Measurements from ENCODE around the gene DMD. TPM values are rescaled to one million over a fixed set of nuclear protein-coding genes. Genes with fewer than 3 reads are reported as not detected.

Gene DMD
- polyA plus RNA-seq, 3 donors = 0.23 TPM; not detected in 2

- H2AFZ ChIP-seq (ENCODE audit: insufficient read depth, low read depth, low read length, poor library complexity, severe bottlenecking) = no peak overlapping the region
- no CpG with 5 or more reads among the region's 1 CpG for WGBS (ENCODE audit: insufficient coverage)
- no peaks in the 10 kb centered on the region for H3K4me1 ChIP-seq (ENCODE audit: control insufficient read depth in 1 of 2, insufficient read depth in 2 of 2, low read length in 2 of 2)
- Mint-ChIP-seq H3K27ac (no peak overlapping the region), H3K9me3 (peaks cover 0 to 7% (median 0%) of the 10 kb centered on the region in 7 donors), H3K27me3 (ENCODE audit: low read depth in 3 of 3) (peaks cover 0 to 4% (median 0%) of the 10 kb centered on the region in 3 donors), H3K4me3 (no peak overlapping the region), H3K36me3 (no peaks in the 10 kb centered on the region), H3K4me1 (no peaks in the 10 kb centered on the region)
- DNase-seq = no peak
- H3K4me3 ChIP-seq (replicated peaks in 1 of 3; ENCODE audit: low read depth in 2 of 3, low read length in 3 of 3) = no peak overlapping the region
- H4K20me1 ChIP-seq (ENCODE audit: insufficient read depth, low read length) = no peaks in the 10 kb centered on the region
- H3K9ac ChIP-seq (ENCODE audit: insufficient read depth, low read length, poor library complexity, severe bottlenecking) = no peak overlapping the region
- no peaks in the 10 kb centered on the region for H3K27me3 ChIP-seq (ENCODE audit: control insufficient read depth in 2 of 2, insufficient read depth in 2 of 2, low read length in 2 of 2)
- intact Hi-C loops (cut with micrococcal nuclease) = no loop called here
- H3K79me2 ChIP-seq (ENCODE audit: insufficient read depth, low read length) = no peaks in the 10 kb centered on the region
- no peak overlapping the region for H3K27ac ChIP-seq (ENCODE audit: low read depth in 1 of 2, low read length in 2 of 2)
- no peaks in the 10 kb centered on the region for H3K36me3 ChIP-seq (replicated peaks in 1 of 2; ENCODE audit: control insufficient read depth in 1 of 2, insufficient read depth in 2 of 2, low read length in 2 of 2)
- no peaks in the 10 kb centered on the region for H3K9me3 ChIP-seq (replicated peaks in 1 of 2; ENCODE audit: control insufficient read depth in 1 of 2, insufficient read depth in 1 of 2, low read length in 2 of 2)
- H3K4me2 ChIP-seq (replicated peaks; ENCODE audit: extremely low read depth, low read length, poor library complexity, severe bottlenecking) = no peak overlapping the region
- TF ChIP-seq CTCF (IDR thresholded peaks at IDR 0.05) = no peak
Measured at GRCh38 chrX:33086886-33087285, 124.5 kb downstream of the DMD start.

GRCh38 chrX:33082371-33082770, 129.0 kb downstream of the DMD start:
- TF ChIP-seq CTCF (IDR thresholded peaks at IDR 0.05) = no peak
- H3K27ac ChIP-seq (ENCODE audit: low read depth in 1 of 2, low read length in 2 of 2) = no peak overlapping the region
- H3K36me3 ChIP-seq (replicated peaks in 1 of 2; ENCODE audit: control insufficient read depth in 1 of 2, insufficient read depth in 2 of 2, low read length in 2 of 2) = no peaks in the 10 kb centered on the region
- Mint-ChIP-seq H3K4me1 (no peaks in the 10 kb centered on the region), H3K27me3 (ENCODE audit: low read depth in 3 of 3) (peaks cover 0 to 4% (median 0%) of the 10 kb centered on the region in 3 donors), H3K9me3 (peaks cover 0 to 10% (median 0%) of the 10 kb centered on the region in 7 donors), H3K4me3 (no peak overlapping the region), H3K27ac (no peak overlapping the region), H3K36me3 (no peaks in the 10 kb centered on the region)
- no peak overlapping the region for H2AFZ ChIP-seq (ENCODE audit: insufficient read depth, low read depth, low read length, poor library complexity, severe bottlenecking)
- H3K27me3 ChIP-seq (ENCODE audit: control insufficient read depth in 2 of 2, insufficient read depth in 2 of 2, low read length in 2 of 2) = no peaks in the 10 kb centered on the region
- no peaks in the 10 kb centered on the region for H3K4me1 ChIP-seq (ENCODE audit: control insufficient read depth in 1 of 2, insufficient read depth in 2 of 2, low read length in 2 of 2)
- intact Hi-C loops (cut with micrococcal nuclease) = no loop called here
- no peak overlapping the region for H3K9ac ChIP-seq (ENCODE audit: insufficient read depth, low read length, poor library complexity, severe bottlenecking)
- no CpG with 5 or more reads among the region's 1 CpG for WGBS (ENCODE audit: insufficient coverage)
- H3K79me2 ChIP-seq (ENCODE audit: insufficient read depth, low read length) = no peaks in the 10 kb centered on the region
- H3K9me3 ChIP-seq (replicated peaks in 1 of 2; ENCODE audit: control insufficient read depth in 1 of 2, insufficient read depth in 1 of 2, low read length in 2 of 2) = peaks cover 0 to under 1% of the 10 kb centered on the region in 2 donors
- no peaks in the 10 kb centered on the region for H4K20me1 ChIP-seq (ENCODE audit: insufficient read depth, low read length)
- H3K4me2 ChIP-seq (replicated peaks; ENCODE audit: extremely low read depth, low read length, poor library complexity, severe bottlenecking) = no peak overlapping the region
- no peak overlapping the region for H3K4me3 ChIP-seq (replicated peaks in 1 of 3; ENCODE audit: low read depth in 2 of 3, low read length in 3 of 3)
- no peak for DNase-seq

Data from CD14-positive monocyte (primary cell).